Colonic mucosa (tissue), 4 donors: ENCODE data around the gene PHF24. TPM values are rescaled to one million over a fixed set of nuclear protein-coding genes. Genes with fewer than 3 reads are reported as not detected.
"Not testable (repeated sequence)": the region's sequence is repeated elsewhere in the genome, so short reads cannot be mapped to it uniquely, and the experiment has no call there.

Source experiments
- DNase-seq: peaks from one replicate; pipeline ENCODE4 v3.0.0-alpha.2; 2020
- H3K27ac ChIP-seq: fragments of 200-600 bp; one replicate; pipeline ENCODE4 v1.8.0; 2021
- H3K27me3 ChIP-seq: fragments of 200-600 bp; one replicate; pipeline ENCODE4 v1.8.0; 2021
- H3K36me3 ChIP-seq: fragments of 200-600 bp; one replicate; pipeline ENCODE4 v1.8.0; 2021
- H3K4me1 ChIP-seq: fragments of 200-600 bp; one replicate; pipeline ENCODE4 v1.8.0; 2021; ENCODE audit warnings: mild to moderate bottlenecking
- H3K4me3 ChIP-seq: fragments of 200-600 bp; one replicate; pipeline ENCODE4 v1.8.0; 2021
- H3K9ac ChIP-seq, 2 donors: one replicate each; pipeline ENCODE4 v1.7.0; 2013; ENCODE audit warnings: control low read depth in 2 of 2, low read depth in 2 of 2, low read length in 2 of 2
- H3K9me3 ChIP-seq: fragments of 200-600 bp; one replicate; pipeline ENCODE4 v1.8.0; 2021
- intact Hi-C: fragments of 100-400 bp; cut with DNase I; formaldehyde crosslinking; loops from one replicate; pipeline ENCODE4 v1.14.1; 2022
- total RNA-seq, 2 donors: library from RNA; stranded (reverse); fragmentation: NEBNext Ultra II Directional in 1 of 2; extraction: Animal tissue kit (Norgen Biotek cat#: 25700) in 1 of 2; gene quantifications; one replicate each; pipeline ENCODE4 v1.2.1, GENCODE V29; 2021
- TF ChIP-seq, protein P1 (sequence below): fragments of 200-600 bp; IDR thresholded peaks from one replicate; pipeline ENCODE4 v1.8.0; 2022; ENCODE audit warnings: antibody characterized with exemption, mild to moderate bottlenecking
- donor health status: healthy.
- donor health status: DM: no; HTN: no; CAD: no.
- donor health status: DM: no; HTN: no; CAD: no.

Gene PHF24
- total RNA-seq, 2 donors from 2014 or later, result 0.64 TPM; not detected in 1

GRCh38 chr9:35010351-35010958, 52.4 kb downstream of the PHF24 start:
- H3K27ac ChIP-seq, result no peak overlapping the region
- no peak for DNase-seq
- H3K9me3 ChIP-seq, result no peaks in the 10 kb centered on the region
- no peaks in the 10 kb centered on the region for H3K4me1 ChIP-seq
- TF ChIP-seq, protein P1, sequence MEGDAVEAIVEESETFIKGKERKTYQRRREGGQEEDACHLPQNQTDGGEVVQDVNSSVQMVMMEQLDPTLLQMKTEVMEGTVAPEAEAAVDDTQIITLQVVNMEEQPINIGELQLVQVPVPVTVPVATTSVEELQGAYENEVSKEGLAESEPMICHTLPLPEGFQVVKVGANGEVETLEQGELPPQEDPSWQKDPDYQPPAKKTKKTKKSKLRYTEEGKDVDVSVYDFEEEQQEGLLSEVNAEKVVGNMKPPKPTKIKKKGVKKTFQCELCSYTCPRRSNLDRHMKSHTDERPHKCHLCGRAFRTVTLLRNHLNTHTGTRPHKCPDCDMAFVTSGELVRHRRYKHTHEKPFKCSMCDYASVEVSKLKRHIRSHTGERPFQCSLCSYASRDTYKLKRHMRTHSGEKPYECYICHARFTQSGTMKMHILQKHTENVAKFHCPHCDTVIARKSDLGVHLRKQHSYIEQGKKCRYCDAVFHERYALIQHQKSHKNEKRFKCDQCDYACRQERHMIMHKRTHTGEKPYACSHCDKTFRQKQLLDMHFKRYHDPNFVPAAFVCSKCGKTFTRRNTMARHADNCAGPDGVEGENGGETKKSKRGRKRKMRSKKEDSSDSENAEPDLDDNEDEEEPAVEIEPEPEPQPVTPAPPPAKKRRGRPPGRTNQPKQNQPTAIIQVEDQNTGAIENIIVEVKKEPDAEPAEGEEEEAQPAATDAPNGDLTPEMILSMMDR, result no peak
- no peak overlapping the region for H3K9ac ChIP-seq
- no peak overlapping the region for H3K4me3 ChIP-seq
- intact Hi-C loops, result no loop called here
- no peaks in the 10 kb centered on the region for H3K27me3 ChIP-seq
- no peaks in the 10 kb centered on the region for H3K36me3 ChIP-seq

DNA sequence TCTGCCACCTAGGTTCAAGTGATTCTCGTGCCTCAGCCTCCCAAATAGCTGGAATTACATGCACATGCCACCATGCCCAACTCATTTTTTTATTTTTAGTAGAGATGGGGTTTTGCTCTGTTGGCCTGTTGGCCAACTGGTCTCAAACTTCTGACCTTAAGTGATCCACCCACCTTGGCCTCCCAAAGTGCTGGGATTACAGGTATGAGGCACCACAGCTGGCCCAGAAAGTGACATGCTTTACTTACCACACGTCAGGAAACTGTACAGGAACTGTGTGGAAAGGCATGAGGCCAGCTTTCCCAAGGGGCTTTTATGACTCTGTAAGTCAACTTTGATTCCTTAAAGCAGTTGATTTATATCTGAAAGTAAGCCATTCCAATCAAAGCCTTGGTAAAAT, 56.4 kb downstream of the PHF24 start:
- Histone ChIP-seq H3K9ac (no peak overlapping the region), H3K9me3 (no peaks in the 10 kb centered on the region), H3K36me3 (no peaks in the 10 kb centered on the region), H3K4me3 (no peak overlapping the region), H3K27ac (no peak overlapping the region), H3K27me3 (no peaks in the 10 kb centered on the region), H3K4me1 (no peaks in the 10 kb centered on the region)
- intact Hi-C loops, result no loop called here
- TF ChIP-seq, protein P1, result no peak
- no peak for DNase-seq

DNA sequence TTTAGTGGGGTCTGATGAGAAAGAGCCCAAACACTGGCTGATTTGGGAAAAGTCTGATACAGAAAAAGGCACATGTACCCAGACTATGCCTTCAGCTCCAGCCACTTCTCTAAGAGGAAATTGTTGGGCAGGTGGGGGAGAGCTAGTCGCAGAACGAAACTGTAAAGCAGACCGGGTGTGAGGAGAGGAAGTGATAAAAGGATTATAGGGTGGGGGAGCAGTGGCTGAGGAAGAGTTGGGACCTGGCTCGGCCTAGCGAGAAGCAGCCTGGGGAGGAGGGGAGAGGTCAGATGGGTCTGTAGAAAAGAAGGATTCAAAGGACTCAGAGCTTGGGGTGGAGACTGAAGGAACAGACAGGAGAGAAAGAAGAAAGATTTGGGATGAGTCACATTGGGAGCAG, 65.4 kb downstream of the PHF24 start:
- H3K4me1 ChIP-seq, H3K27ac ChIP-seq, H3K9me3 ChIP-seq, DNase-seq, H3K4me3 ChIP-seq, H3K9ac ChIP-seq, H3K36me3 ChIP-seq, intact Hi-C loops, H3K27me3 ChIP-seq: not testable (repeated sequence)

GRCh38 chr9:35026671-35027070, 68.6 kb downstream of the PHF24 start:
- no peaks in the 10 kb centered on the region for H3K4me1 ChIP-seq
- TF ChIP-seq, protein P1, result no peak
- no peaks in the 10 kb centered on the region for H3K9me3 ChIP-seq
- DNase-seq, result no peak
- no peak overlapping the region for H3K4me3 ChIP-seq
- no peak overlapping the region for H3K27ac ChIP-seq
- intact Hi-C loops, result no loop called here
- H3K27me3 ChIP-seq, result no peaks in the 10 kb centered on the region
- H3K9ac ChIP-seq, result no peak overlapping the region
- no peaks in the 10 kb centered on the region for H3K36me3 ChIP-seq

GRCh38 chr9:35027374-35027773, 69.3 kb downstream of the PHF24 start:
- TF ChIP-seq, protein P1, result no peak
- Histone ChIP-seq H3K9me3 (no peaks in the 10 kb centered on the region), H3K27ac (no peak overlapping the region), H3K4me1 (no peaks in the 10 kb centered on the region), H3K4me3 (no peak overlapping the region), H3K36me3 (no peaks in the 10 kb centered on the region), H3K27me3 (no peaks in the 10 kb centered on the region), H3K9ac (no peak overlapping the region)
- no peak for DNase-seq
- intact Hi-C loops, result no loop called here

- no peak overlapping the region for H3K27ac ChIP-seq
- TF ChIP-seq, protein P1, result no peak
- intact Hi-C loops, result no loop called here
Observed at GRCh38 chr9:35027860-35028259, 69.8 kb downstream of the PHF24 start.

More at GRCh38 chr9:35027860-35028259, 69.8 kb downstream of the PHF24 start:
- no peak for DNase-seq
- Histone ChIP-seq H3K4me1 (no peaks in the 10 kb centered on the region), H3K27me3 (no peaks in the 10 kb centered on the region), H3K36me3 (no peaks in the 10 kb centered on the region), H3K9ac (no peak overlapping the region), H3K9me3 (no peaks in the 10 kb centered on the region), H3K4me3 (no peak overlapping the region)
